Measurements from ENCODE around the gene NUP160. TPM values are rescaled to one million over a fixed set of nuclear protein-coding genes. Genes with fewer than 3 reads are reported as not detected.

The NUP160 gene
- total and polyA plus RNA-seq, 2 of the 8 experiments (the other 6 are each of a cell fraction or from before 2014, with no cell fraction given): 44.6 to 100 TPM

- TF ChIP-seq CTCF (IDR thresholded peaks at IDR 0.05; ENCODE audit: control extremely low read depth in 1 of 3, insufficient read depth in 1 of 3, low read depth in 1 of 3, low read length in 3 of 3) (no peak), CBX5 (IDR thresholded peaks at IDR 0.05; ENCODE audit: low read depth, low read length) (no peak), ATF3 (IDR thresholded peaks at IDR 0.05; ENCODE audit: insufficient read depth, low read depth, low read length) (no peak)
These were observed 22.3 kb upstream of the NUP160 start (continued) for GRCh38 chr11:47870404-47870803.
